Measurements from ENCODE around the gene SMC5.

DNA sequence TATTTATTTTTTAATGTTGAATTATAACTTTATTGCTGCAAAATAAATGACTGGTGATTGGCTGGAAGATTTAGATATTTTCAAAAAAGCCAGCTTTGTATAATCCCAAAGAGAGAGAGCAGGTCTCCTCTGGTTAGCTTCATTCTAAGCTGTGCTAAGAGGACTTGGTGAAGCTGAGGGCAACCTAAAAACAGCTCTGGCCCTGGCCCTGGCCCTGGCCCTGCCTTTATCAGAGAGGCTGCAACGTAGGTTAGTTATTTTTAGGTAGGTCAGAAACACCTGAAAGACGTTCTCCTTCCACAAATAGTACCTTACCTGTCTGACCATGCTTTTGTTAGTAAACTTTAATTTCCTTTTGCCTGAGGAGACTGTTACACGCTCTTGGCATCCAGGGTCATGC, 97.0 kb downstream of the SMC5 start:
- TF ChIP-seq, protein P1, sequence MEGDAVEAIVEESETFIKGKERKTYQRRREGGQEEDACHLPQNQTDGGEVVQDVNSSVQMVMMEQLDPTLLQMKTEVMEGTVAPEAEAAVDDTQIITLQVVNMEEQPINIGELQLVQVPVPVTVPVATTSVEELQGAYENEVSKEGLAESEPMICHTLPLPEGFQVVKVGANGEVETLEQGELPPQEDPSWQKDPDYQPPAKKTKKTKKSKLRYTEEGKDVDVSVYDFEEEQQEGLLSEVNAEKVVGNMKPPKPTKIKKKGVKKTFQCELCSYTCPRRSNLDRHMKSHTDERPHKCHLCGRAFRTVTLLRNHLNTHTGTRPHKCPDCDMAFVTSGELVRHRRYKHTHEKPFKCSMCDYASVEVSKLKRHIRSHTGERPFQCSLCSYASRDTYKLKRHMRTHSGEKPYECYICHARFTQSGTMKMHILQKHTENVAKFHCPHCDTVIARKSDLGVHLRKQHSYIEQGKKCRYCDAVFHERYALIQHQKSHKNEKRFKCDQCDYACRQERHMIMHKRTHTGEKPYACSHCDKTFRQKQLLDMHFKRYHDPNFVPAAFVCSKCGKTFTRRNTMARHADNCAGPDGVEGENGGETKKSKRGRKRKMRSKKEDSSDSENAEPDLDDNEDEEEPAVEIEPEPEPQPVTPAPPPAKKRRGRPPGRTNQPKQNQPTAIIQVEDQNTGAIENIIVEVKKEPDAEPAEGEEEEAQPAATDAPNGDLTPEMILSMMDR (conservative IDR thresholded peaks at IDR 0.05 in 1 of 2, IDR thresholded peaks at IDR 0.05 in 1 of 2; ENCODE audit: extremely low read depth in 1 of 2, insufficient read depth in 1 of 2, low read depth in 1 of 2, low read length in 2 of 2), result no peak
- no peak for TF ChIP-seq EZH2 (IDR thresholded peaks at IDR 0.05; ENCODE audit: borderline replicate concordance, low read length)

All from mammary epithelial cell (primary cell).